Breast epithelium (tissue), 4 donors: ENCODE data around the gene MTR. TPM values are rescaled to one million over a fixed set of nuclear protein-coding genes. Genes with fewer than 3 reads are reported as not detected.

Experiments
- DNase-seq, 2 donors: peaks; one replicate each; pipeline ENCODE4 v3.0.0-alpha.2; 2019; ENCODE audit warnings: low spot score in 2 of 2
- H3K27ac ChIP-seq, 2 donors: fragments of 200-600 bp; sonication (generic) in 1 of 2; one replicate each; pipeline ENCODE4 v1.5.1; 2016 to 2019; ENCODE audit warnings: mild to moderate bottlenecking in 1 of 2
- H3K27me3 ChIP-seq, 2 donors: fragments of 200-600 bp; sonication (generic) in 1 of 2; one replicate each; pipeline versions ENCODE4 v1.5.1 to v1.6.0; 2017 to 2019; ENCODE audit warnings: control low read depth in 1 of 2, mild to moderate bottlenecking in 1 of 2
- H3K36me3 ChIP-seq: fragments of 200-600 bp; one replicate; pipeline ENCODE4 v1.5.1; 2019
- H3K4me1 ChIP-seq, 2 donors: fragments of 200-600 bp; sonication (generic); one replicate each; pipeline ENCODE4 v1.5.1; 2016 to 2019; ENCODE audit warnings: control low read depth in 1 of 2
- H3K4me3 ChIP-seq, 3 donors: fragments of 200-600 bp; sonication (generic); 1 replicate in 2 of 3; 2 replicates in 1 of 3; pipeline ENCODE4 v1.5.1; 2016 to 2019; ENCODE audit warnings: mild to moderate bottlenecking in 3 of 3, moderate library complexity in 2 of 3
- H3K9me3 ChIP-seq, 2 donors: fragments of 200-600 bp; sonication (generic) in 1 of 2; one replicate each; pipeline ENCODE4 v1.5.1; 2016 to 2019; ENCODE audit warnings: control low read depth in 1 of 2
- CTCF ChIP-seq, 3 donors: fragments of 450-650 bp; IDR thresholded peaks; one replicate each; pipeline ENCODE4 v1.5.1; 2016 to 2017; ENCODE audit warnings: antibody characterized with exemption in 3 of 3, mild to moderate bottlenecking in 3 of 3, moderate library complexity in 3 of 3
- POLR2A ChIP-seq: fragments of 450-650 bp; IDR thresholded peaks from one replicate; pipeline ENCODE4 v1.6.1; 2016; ENCODE audit warnings: antibody characterized with exemption, mild to moderate bottlenecking, moderate library complexity
- POLR2AphosphoS5 ChIP-seq, 3 donors: sonication (generic); formaldehyde crosslinking; IDR thresholded peaks; one replicate each; pipeline ENCODE4 v1.6.1; 2017; ENCODE audit warnings: antibody characterized with exemption in 3 of 3
- intact Hi-C: fragments of 100-400 bp; cut with DNase I; formaldehyde crosslinking; loops from one replicate; pipeline ENCODE4 v1.15.1; 2023; ENCODE audit warnings: low total_unique reads
- total RNA-seq, 3 donors: library from RNA; depleted of rRNA; stranded (reverse); fragments of >200 nt; gene quantifications; one replicate each; pipeline ENCODE4 v1.1.0, GENCODE V29; 2016

MTR gene
- total RNA-seq, 3 donors from 2014 or later: 30.5 to 32.3 (median 31.7) TPM

GRCh38 chr1:236875975-236876374 lies 80.9 kb downstream of the MTR start:
- Histone ChIP-seq H3K27me3 (no peaks in the 10 kb centered on the region), H3K36me3 (peaks cover 5% of the 10 kb centered on the region), H3K27ac (no peak overlapping the region), H3K4me3 (no peak overlapping the region), H3K9me3 (no peaks in the 10 kb centered on the region), H3K4me1 (no peaks in the 10 kb centered on the region)
- no peak for TF ChIP-seq POLR2A
- no peak for TF ChIP-seq POLR2AphosphoS5 (IDR thresholded peaks at IDR 0.05)
- intact Hi-C loops: no loop called here
- DNase-seq: no peak

GRCh38 chr1:236877661-236878060 lies 82.6 kb downstream of the MTR start:
- H3K27me3 ChIP-seq: no peaks in the 10 kb centered on the region
- DNase-seq: no peak
- H3K4me3 ChIP-seq: no peak overlapping the region
- H3K4me1 ChIP-seq: no peaks in the 10 kb centered on the region
- H3K9me3 ChIP-seq: no peaks in the 10 kb centered on the region
- intact Hi-C loops: no loop called here
- no peak for TF ChIP-seq POLR2AphosphoS5 (IDR thresholded peaks at IDR 0.05)
- TF ChIP-seq POLR2A: no peak
- no peak for TF ChIP-seq CTCF (IDR thresholded peaks at IDR 0.05)
- no peak overlapping the region for H3K27ac ChIP-seq
- H3K36me3 ChIP-seq: peaks cover 5% of the 10 kb centered on the region

- DNase-seq: no peak
- TF ChIP-seq CTCF (IDR thresholded peaks at IDR 0.05) (no peak), POLR2AphosphoS5 (IDR thresholded peaks at IDR 0.05) (no peak), POLR2A (no peak)
- Histone ChIP-seq H3K27ac (no peak overlapping the region), H3K4me1 (no peaks in the 10 kb centered on the region), H3K27me3 (no peaks in the 10 kb centered on the region), H3K36me3 (peaks cover 5% of the 10 kb centered on the region), H3K9me3 (no peaks in the 10 kb centered on the region), H3K4me3 (no peak overlapping the region)
- intact Hi-C loops: no loop called here
Observed at GRCh38 chr1:236880209-236880608, 85.1 kb downstream of the MTR start.

GRCh38 chr1:236882678-236883077 lies 87.6 kb downstream of the MTR start:
- intact Hi-C loops: no loop called here
- Histone ChIP-seq H3K9me3 (no peaks in the 10 kb centered on the region), H3K27ac (no peak overlapping the region), H3K36me3 (peaks cover 11% of the 10 kb centered on the region), H3K4me3 (no peak overlapping the region), H3K27me3 (no peaks in the 10 kb centered on the region), H3K4me1 (no peaks in the 10 kb centered on the region)
- no peak for TF ChIP-seq POLR2AphosphoS5 (IDR thresholded peaks at IDR 0.05)
- TF ChIP-seq POLR2A: no peak
- no peak for TF ChIP-seq CTCF (IDR thresholded peaks at IDR 0.05)
- no peak for DNase-seq

GRCh38 chr1:236886199-236886598 lies 91.1 kb downstream of the MTR start:
- no peak for TF ChIP-seq POLR2A
- TF ChIP-seq POLR2AphosphoS5 (IDR thresholded peaks at IDR 0.05): no peak
- TF ChIP-seq CTCF (IDR thresholded peaks at IDR 0.05): no peak
- Histone ChIP-seq H3K27me3 (no peaks in the 10 kb centered on the region), H3K9me3 (no peaks in the 10 kb centered on the region), H3K36me3 (peaks cover 6% of the 10 kb centered on the region), H3K27ac (no peak overlapping the region), H3K4me1 (no peaks in the 10 kb centered on the region), H3K4me3 (no peak overlapping the region)
- no peak for DNase-seq
- intact Hi-C loops: no loop called here

- no peaks in the 10 kb centered on the region for H3K4me1 ChIP-seq
- no peaks in the 10 kb centered on the region for H3K27me3 ChIP-seq
- no peak overlapping the region for H3K27ac ChIP-seq
- no peaks in the 10 kb centered on the region for H3K9me3 ChIP-seq
- H3K36me3 ChIP-seq: peaks cover 6% of the 10 kb centered on the region
- intact Hi-C loops: no loop called here
- no peak for TF ChIP-seq POLR2AphosphoS5 (IDR thresholded peaks at IDR 0.05)
- no peak for TF ChIP-seq POLR2A
- TF ChIP-seq CTCF (IDR thresholded peaks at IDR 0.05): no peak
- no peak overlapping the region for H3K4me3 ChIP-seq
- no peak for DNase-seq
Observed at GRCh38 chr1:236887081-236887480, 92.0 kb downstream of the MTR start.
